ENCODE results near the gene STX1B. TPM values are rescaled to one million over a fixed set of nuclear protein-coding genes. Genes with fewer than 3 reads are reported as not detected.

STX1B gene
- total and polyA plus RNA-seq, 2 donors (not counting 3 experiments of a cell fraction or from before 2014, with no cell fraction given): 0.11 to 0.14 TPM

GRCh38 chr16:30992931-30993816 is 17.3 kb downstream of the STX1B start:
- no peaks in the 10 kb centered on the region for H3K9me1 ChIP-seq (replicated peaks; ENCODE audit: control insufficient read depth, extremely low read depth, insufficient read depth, low read length)

More at GRCh38 chr16:30992931-30993816, 17.3 kb downstream of the STX1B start:
- FAIRE-seq: no peak
- H3K36me3 ChIP-seq (ENCODE audit: control insufficient read depth in 2 of 2, extremely low read depth in 1 of 2, insufficient read depth in 2 of 2, low read length in 2 of 2): no peaks in the 10 kb centered on the region
- TF ChIP-seq EZH2 (IDR thresholded peaks at IDR 0.05; ENCODE audit: borderline replicate concordance, low read depth, low read length, severe bottlenecking): no peak
- no peak for TF ChIP-seq JUN (IDR thresholded peaks at IDR 0.05; ENCODE audit: borderline replicate concordance, insufficient read depth, insufficient read length, low read depth)
- no peak for TF ChIP-seq POLR2A (IDR thresholded peaks at IDR 0.05; ENCODE audit: low read depth, low read length)
- TF ChIP-seq FOS (IDR thresholded peaks at IDR 0.05; ENCODE audit: borderline replicate concordance, insufficient read depth, low read length): no peak
- TF ChIP-seq MYC (IDR thresholded peaks at IDR 0.05; ENCODE audit: low read depth, low read length): no peak
- no peak for TF ChIP-seq GATA2 (IDR thresholded peaks at IDR 0.05; ENCODE audit: insufficient read depth, insufficient read length, low read depth, low read length)
- TF ChIP-seq, protein P1, sequence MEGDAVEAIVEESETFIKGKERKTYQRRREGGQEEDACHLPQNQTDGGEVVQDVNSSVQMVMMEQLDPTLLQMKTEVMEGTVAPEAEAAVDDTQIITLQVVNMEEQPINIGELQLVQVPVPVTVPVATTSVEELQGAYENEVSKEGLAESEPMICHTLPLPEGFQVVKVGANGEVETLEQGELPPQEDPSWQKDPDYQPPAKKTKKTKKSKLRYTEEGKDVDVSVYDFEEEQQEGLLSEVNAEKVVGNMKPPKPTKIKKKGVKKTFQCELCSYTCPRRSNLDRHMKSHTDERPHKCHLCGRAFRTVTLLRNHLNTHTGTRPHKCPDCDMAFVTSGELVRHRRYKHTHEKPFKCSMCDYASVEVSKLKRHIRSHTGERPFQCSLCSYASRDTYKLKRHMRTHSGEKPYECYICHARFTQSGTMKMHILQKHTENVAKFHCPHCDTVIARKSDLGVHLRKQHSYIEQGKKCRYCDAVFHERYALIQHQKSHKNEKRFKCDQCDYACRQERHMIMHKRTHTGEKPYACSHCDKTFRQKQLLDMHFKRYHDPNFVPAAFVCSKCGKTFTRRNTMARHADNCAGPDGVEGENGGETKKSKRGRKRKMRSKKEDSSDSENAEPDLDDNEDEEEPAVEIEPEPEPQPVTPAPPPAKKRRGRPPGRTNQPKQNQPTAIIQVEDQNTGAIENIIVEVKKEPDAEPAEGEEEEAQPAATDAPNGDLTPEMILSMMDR (IDR thresholded peaks at IDR 0.05; ENCODE audit: extremely low read depth in 1 of 2, insufficient read depth in 1 of 2, low read depth in 1 of 2, low read length in 2 of 2): no peak
- TF ChIP-seq POLR2AphosphoS5 (IDR thresholded peaks at IDR 0.05; ENCODE audit: insufficient read depth, low read depth, low read length): no peak
- TF ChIP-seq, protein P2, sequence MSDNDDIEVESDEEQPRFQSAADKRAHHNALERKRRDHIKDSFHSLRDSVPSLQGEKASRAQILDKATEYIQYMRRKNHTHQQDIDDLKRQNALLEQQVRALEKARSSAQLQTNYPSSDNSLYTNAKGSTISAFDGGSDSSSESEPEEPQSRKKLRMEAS (IDR thresholded peaks at IDR 0.05; ENCODE audit: insufficient read depth, insufficient read length): no peak
- H3K79me2 ChIP-seq (ENCODE audit: control insufficient read depth, insufficient read depth, low read length): no peaks in the 10 kb centered on the region
- H3K4me1 ChIP-seq (ENCODE audit: control insufficient read depth, extremely low read depth, insufficient read depth, low read length): no peaks in the 10 kb centered on the region
- POLR2A ChIA-PET: interaction anchor here (0.6 kb wide), 1 partner anchor 103 kb away, joined by 3 read pairs; no protein-coding TSS in a partner anchor
- H3K9ac ChIP-seq (replicated peaks; ENCODE audit: extremely low read depth, insufficient read depth, low read length): no peak overlapping the region
- CTCF ChIA-PET: interaction anchor here (1.2 to 2.8 kb wide), 2 partner anchors 8 to 11 kb away, joined by 5 to 17 read pairs; partner anchors contain the start of gene HSD3B7
- BruUV-seq (replicated peaks): no TSS peak
- intact Hi-C loops (cut with micrococcal nuclease) (no loop called here), dilution Hi-C loops (cut with MboI; ENCODE audit: extremely low pct_ligation_motif_present, low sequenced_read_pairs) (no loop called here)
- no peak for DNase-seq (ENCODE audit: low read depth, low spot score)
- no peak overlapping the region for H3K4me2 ChIP-seq (ENCODE audit: insufficient read depth, low read length)
- no peaks in the 10 kb centered on the region for H4K20me1 ChIP-seq (replicated peaks; ENCODE audit: control insufficient read depth, extremely low read depth, insufficient read depth, low read length)
- no peak overlapping the region for H2AFZ ChIP-seq (ENCODE audit: low read depth, low read length)
- H3K27ac ChIP-seq (ENCODE audit: insufficient read depth, low read depth, low read length): no peak overlapping the region
- no peaks in the 10 kb centered on the region for H3K27me3 ChIP-seq (ENCODE audit: control insufficient read depth in 2 of 2, insufficient read depth in 2 of 2, low read length in 2 of 2)
- H3K9me3 ChIP-seq (replicated peaks; ENCODE audit: control insufficient read depth, insufficient read depth, low read length): no peaks in the 10 kb centered on the region
- H3K4me3 ChIP-seq (replicated peaks in 1 of 3; ENCODE audit: insufficient read depth in 1 of 3, low read depth in 1 of 3, low read length in 3 of 3): no peak overlapping the region

Measured in endothelial cell of umbilical vein (primary cell).